Posterior vena cava (tissue), 2 donors: ENCODE data around the gene DSCAM. TPM values are rescaled to one million over a fixed set of nuclear protein-coding genes. Genes with fewer than 3 reads are reported as not detected.
"Not testable (repeated sequence)": the region's sequence is repeated elsewhere in the genome, so short reads cannot be mapped to it uniquely, and the experiment has no call there.

Source experiments
- DNase-seq: peaks from one replicate; pipeline ENCODE4 v3.0.0-alpha.2; 2020; ENCODE audit warnings: low spot score
- intact Hi-C, 2 donors: fragments of 100-400 bp; cut with DNase I; formaldehyde crosslinking; loops; one replicate each; pipeline versions ENCODE4 v1.14.1 to v1.14.2; 2022 to 2023
- total RNA-seq, 2 donors: library from RNA; stranded (reverse); fragmentation: NEBNext Ultra II Directional; extraction: Animal tissue kit (Norgen Biotek cat#: 25700); gene quantifications; one replicate each; pipeline ENCODE4 v1.2.1, GENCODE V29; 2021
- donor health status: DM: yes; HTN: yes; CAD: no.
- donor health status: DM: yes; HTN: yes; CAD: no.

The DSCAM gene
- total RNA-seq, 2 donors from 2014 or later = 0.05 to 0.09 TPM

GRCh38 chr21:40043866-40044265 lies 803.1 kb downstream of the DSCAM start:
- no peak for DNase-seq
- intact Hi-C loops = loop anchor here in 1 of 2 donors (10.0 kb wide), 1 partner anchor 1391 kb away; no protein-coding TSS in a partner anchor

- DNase-seq = no peak
- intact Hi-C loops = loop anchor here in 1 of 2 donors (10.0 kb wide), 1 partner anchor 1391 kb away; no protein-coding TSS in a partner anchor
These were observed 803.5 kb downstream of the DSCAM start for GRCh38 chr21:40043423-40043822.

GRCh38 chr21:40041446-40041845 lies 805.5 kb downstream of the DSCAM start:
- no peak for DNase-seq
- intact Hi-C loops = loop anchor here in 1 of 2 donors (10.0 kb wide), 1 partner anchor 1393 kb away; no protein-coding TSS in a partner anchor

GRCh38 chr21:40033156-40033782 lies 813.7 kb downstream of the DSCAM start:
- DNase-seq, intact Hi-C loops: not testable (repeated sequence)

GRCh38 chr21:40029888-40030287 lies 817.1 kb downstream of the DSCAM start:
- no peak for DNase-seq
- intact Hi-C loops = no loop called here

- intact Hi-C loops, DNase-seq: not testable (repeated sequence)
These were observed 818.6 kb downstream of the DSCAM start for GRCh38 chr21:40028393-40028792.

- intact Hi-C loops = no loop called here
- no peak for DNase-seq
These were observed 825.2 kb downstream of the DSCAM start for GRCh38 chr21:40021558-40022351.

- intact Hi-C loops = no loop called here
- no peak for DNase-seq
These were observed 826.3 kb downstream of the DSCAM start for GRCh38 chr21:40020651-40021050.

- DNase-seq = no peak
- intact Hi-C loops = no loop called here
These were observed 828.0 kb downstream of the DSCAM start for GRCh38 chr21:40018871-40019475.

- no peak for DNase-seq
These were observed 830.3 kb downstream of the DSCAM start for GRCh38 chr21:40016667-40017066.

GRCh38 chr21:40016234-40016633 lies 830.7 kb downstream of the DSCAM start:
- intact Hi-C loops = no loop called here
- DNase-seq = no peak

More at GRCh38 chr21:40016667-40017066, 830.3 kb downstream of the DSCAM start:
- intact Hi-C loops = no loop called here

GRCh38 chr21:40015818-40016217 lies 831.1 kb downstream of the DSCAM start:
- intact Hi-C loops = no loop called here

GRCh38 chr21:40014394-40014793 lies 832.6 kb downstream of the DSCAM start:
- intact Hi-C loops = no loop called here
- no peak for DNase-seq

More at GRCh38 chr21:40015818-40016217, 831.1 kb downstream of the DSCAM start:
- no peak for DNase-seq

GRCh38 chr21:40013001-40013735 lies 833.8 kb downstream of the DSCAM start:
- DNase-seq = no peak
- intact Hi-C loops = no loop called here

GRCh38 chr21:40011371-40011770 lies 835.6 kb downstream of the DSCAM start:
- DNase-seq = no peak

GRCh38 chr21:40002978-40003377 lies 844.0 kb downstream of the DSCAM start:
- intact Hi-C loops = no loop called here
- no peak for DNase-seq

More at GRCh38 chr21:40011371-40011770, 835.6 kb downstream of the DSCAM start:
- intact Hi-C loops = no loop called here

- intact Hi-C loops = no loop called here
- no peak for DNase-seq
These were observed 862.5 kb downstream of the DSCAM start for GRCh38 chr21:39984286-39984991.

- intact Hi-C loops = no loop called here
- no peak for DNase-seq
These were observed 866.6 kb downstream of the DSCAM start for GRCh38 chr21:39980241-39980820.
